GM19035 (cell line): ENCODE results near the gene RAPSN.

ENCODE experiments used
- ATAC-seq: cut with Tn5 transposase; IDR thresholded peaks from one replicate; pipeline ENCODE4 v1.9.1; 2021; ENCODE audit not compliant: unreplicated experiment

RAPSN gene

DNA sequence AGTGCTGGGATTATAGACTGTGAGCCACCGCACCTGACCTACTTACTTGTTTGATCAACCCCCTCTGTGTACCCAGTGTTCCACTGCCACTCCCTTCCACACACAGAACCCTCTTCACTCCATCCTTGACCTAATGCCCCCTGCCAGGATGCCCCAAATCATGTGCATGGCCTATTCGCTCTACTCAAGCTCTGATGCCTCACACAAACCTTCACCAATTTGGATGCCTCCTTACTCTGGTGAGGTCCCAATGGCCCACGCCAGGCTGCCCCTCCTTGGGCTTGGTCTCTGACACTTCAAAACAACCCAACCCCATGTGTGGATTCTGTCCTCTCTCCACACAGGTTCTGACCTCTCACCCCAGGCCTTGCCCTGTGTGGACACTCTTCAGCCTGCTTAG is 13.2 kb downstream of the RAPSN start:
- ATAC-seq = no peak

DNA sequence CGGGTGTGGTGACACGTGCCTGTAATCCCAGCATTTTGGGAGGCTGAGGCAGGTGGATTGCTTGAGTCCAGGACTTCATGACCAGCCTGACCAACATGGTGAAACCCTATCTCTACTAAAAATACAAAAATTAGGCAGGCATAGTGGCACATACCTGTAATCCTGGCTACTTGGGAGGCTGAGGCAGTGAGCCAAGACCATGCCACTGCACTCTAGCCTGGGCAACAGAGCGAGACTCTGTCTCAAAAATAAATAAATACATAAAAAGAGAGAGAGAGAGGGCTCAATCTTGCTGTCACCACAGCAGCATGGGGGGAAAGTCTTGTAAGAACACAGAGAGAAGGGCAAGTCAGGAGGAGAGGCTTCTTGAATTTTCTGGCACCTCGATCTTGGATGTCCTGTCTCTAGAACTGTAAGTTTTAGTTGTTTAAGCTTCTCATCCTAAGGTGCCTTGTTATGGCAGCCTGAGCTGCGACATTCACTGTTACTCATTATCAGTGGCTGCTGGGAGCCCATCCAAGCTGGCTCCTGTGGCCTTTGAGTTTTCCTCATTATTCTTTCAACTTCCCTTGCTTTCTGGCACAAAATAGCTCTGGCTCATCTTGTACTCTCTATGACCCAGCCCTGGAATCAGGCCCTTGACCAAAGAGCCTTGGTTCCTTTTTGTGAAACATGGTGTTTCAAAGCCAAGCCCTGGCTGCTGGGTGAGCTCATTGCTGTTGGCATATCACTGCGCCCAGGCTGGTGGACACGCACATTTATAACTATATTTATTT is 14.7 kb downstream of the RAPSN start:
- no peak for ATAC-seq

DNA sequence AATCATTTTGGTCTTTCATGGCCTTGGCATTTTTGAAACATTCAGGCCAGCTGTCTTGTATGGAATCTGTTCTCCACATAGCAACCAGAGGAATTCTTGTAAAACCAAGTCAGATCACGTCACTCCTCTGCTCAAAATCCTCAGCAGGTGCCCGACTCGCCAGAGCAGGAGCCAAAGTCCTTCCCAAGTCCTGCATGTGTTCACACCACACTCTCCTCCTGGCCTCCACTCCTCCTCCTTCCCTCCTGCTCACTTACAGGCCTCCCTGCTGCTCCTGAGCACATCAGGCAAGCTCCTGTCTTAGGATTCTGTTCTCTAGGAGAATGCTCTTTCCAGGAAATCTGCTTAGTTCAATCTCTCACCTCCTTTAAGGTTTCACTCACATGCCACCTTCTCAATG is 15.8 kb downstream of the RAPSN start:
- ATAC-seq = no peak

DNA sequence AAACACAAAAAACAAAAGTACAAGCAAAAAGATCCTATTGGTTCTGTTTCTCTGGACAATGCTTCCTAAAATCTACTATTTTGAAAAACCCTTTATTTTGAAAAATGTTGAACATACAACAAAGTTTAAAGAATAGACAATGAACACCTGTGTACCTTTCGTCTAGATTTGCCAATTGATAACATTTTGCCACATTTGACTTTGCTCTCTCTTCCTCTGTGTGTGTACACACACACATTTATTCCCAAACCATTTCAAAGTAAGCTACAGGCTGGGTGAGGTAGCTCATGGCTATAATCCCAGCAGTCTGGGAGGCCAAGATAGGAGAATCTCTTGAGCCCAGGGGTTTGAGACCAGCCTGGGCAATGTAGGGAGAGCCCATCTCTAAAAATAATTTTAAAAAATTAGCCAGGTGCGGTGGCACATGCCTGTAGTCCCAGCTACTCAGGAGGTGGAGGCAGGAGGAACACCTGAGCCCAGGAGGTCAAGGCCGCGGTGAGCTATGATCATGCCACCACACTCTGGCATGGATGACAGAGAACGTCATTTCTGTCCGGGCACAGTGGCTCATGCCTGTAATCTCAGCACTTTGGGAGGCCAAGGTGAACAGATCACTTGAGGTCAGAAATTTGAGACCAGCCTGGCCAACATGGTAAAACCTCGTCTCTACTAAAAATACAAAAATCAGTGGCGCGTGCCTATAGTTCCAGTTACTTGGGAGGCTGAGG is 17.4 kb downstream of the RAPSN start:
- ATAC-seq = no peak

DNA sequence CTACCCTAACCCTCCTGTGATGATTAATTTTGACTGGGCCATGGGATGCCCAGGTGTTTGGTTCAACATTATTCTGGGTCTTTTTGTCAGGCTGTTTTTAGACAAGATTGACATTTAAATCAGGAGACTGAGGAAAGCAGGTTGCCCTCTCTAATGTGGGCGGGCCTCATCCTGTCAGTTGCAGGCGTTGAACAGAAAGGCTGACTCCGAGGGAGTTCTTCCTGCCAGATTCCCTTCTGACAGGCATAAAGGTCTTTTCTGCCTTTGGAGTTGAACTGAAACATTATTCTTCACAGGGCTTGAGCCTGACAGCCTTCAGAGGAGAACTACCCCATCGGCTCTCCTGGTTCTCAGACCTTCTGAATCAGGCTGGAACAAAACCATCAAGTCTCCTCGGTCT is 18.4 kb downstream of the RAPSN start:
- no peak for ATAC-seq

DNA sequence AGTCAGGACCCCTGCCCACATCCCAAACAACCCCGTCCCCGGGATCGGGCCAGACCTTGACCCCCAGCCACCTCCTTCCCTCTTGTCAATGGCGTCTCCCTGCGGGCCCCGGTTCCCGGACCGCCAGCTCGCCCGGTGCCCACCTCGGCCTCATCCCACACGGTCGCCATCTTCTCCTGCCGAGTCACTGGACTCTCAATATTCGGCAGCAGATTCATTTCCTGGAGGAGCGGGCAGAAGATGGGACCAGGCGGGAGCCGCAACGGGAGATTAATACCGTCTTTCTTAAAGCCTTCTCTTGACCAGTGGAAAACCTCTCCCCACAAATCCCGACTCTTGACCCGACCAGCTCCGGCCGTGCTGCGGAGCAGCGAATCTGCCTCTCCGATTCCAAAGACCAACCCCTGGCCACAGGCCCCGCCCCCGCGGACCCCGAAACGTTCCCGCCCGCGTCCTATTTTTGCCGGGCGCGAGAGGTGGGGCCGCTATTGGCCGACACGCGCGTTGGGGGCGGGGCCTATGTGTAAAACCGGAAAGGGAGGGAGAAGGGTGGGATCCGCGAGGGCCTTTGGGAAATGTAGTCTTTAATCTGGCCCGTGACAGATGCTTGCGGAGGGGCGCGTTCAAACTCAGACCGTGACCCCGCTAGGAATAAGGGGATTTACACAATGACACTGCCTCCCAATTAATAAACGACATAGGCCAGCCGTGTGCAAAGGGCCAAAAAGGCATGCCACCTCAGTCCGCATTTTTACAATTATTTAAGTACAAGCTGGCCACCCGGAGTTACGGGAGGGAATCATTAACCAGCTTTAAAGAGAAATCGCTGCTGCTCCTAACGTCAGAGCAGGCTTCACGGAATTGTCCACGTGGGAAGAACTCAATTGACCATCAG is 22.6 kb downstream of the RAPSN start, which contains the start of gene PSMC3:
TSS of gene PSMC3 (minus strand) at position 378 of the 895 bp plus-strand sequence. CDS start at position 218, 160 bp downstream.
- ATAC-seq = peak; percentile 89

DNA sequence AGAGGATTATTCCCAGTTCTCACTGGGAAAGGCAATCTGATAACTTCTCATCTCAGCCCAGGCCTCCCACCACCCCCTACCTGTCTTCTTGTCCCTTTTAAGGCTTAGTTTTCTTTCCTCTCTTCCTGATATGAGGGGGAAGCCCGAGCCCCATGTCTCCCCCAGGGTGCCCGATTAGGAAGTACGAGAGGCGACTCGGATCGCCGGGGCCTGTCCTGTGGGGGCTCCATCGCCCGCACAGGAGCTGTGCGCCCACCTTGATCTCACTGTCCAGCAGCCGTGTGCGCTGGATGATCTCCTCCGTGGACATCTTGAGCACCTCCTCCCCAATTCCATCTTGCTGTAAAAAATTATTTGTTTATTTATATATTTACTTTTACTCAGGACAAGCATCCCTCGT is 23.3 kb downstream of the RAPSN start:
- no peak for ATAC-seq

DNA sequence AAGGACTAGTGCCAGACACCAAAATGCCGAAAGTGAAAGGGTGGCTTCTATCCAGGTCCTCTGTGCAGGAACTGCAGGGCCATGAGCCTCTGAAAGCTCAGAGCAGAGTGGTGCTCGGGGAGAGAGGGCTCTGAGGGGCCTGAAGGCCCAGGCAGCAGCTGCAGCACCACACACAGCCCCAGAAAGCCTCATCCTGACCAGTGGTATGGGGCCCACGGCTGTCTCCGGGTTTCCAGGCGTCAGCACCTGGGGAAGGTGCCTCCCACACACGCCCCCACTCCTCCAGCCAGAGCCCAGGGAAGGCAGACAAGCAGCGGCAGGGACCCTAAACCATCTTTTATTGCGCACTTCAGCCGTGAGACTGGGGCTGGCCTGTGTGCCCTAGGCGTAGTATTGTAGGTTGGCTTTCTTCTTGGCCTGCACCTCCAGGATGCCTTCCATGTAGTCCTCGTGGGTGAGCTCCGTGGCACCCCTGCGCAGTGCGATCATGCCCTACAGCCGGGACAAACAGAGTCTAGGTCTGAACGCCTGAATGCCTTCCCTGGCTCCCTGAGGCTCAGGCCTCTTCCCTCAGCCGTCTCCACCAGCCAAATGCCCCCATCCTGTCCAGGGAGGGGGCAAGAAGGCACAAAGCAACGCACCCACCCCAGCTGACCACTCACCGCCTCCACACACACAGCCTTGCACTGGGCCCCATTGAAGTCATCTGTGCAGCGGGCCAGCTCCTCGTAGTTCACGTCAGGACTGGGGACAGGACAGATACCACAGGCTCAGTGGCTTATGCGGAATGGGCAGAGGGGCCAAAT is 30.3 kb downstream of the RAPSN start:
- ATAC-seq = no peak

DNA sequence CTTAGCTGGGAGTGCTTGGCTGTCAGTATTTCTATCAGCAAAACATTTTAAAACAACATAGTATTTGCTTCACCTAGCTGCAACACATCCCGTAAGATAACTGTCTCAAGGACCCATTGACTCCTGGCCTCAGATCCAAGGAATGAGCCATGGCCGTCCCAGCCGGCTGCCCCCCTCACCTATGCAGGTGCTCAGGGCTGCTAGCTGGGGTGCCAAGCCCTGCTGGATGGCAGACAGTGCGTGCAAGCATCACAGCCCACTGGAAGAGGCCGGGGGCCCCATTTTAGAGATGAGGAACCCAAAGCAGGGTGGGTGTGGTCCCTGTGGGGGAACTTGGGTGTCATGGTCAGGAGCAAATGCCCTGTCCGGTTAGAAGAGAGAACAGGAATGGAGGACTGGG is 31.2 kb downstream of the RAPSN start:
- ATAC-seq = no peak

DNA sequence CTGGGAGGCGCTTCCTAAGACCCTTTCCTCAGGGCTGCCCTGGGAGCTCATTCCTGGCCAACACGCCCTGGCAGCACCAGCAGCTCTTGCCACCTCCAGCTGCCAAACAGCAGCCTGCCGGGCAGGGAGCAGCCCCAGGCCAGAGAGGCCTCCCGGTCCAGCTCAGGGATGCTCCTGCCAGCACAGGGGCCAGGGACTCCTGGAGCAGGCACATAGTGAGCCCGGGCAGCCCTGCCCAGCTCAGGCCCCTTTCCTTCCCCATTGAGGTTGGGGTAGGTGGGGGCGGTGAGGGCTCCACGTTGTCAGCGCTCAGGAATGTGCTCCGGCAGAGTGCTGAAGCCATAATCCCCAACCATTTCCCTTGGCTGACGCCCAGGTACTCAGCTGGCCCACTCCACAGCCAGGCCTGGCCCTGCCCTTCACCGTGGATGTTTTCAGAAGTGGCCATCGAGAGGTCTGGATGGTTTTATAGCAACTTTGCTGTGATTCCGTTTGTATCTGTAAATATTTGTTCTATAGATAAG is 32.9 kb downstream of the RAPSN start:
- ATAC-seq = no peak

DNA sequence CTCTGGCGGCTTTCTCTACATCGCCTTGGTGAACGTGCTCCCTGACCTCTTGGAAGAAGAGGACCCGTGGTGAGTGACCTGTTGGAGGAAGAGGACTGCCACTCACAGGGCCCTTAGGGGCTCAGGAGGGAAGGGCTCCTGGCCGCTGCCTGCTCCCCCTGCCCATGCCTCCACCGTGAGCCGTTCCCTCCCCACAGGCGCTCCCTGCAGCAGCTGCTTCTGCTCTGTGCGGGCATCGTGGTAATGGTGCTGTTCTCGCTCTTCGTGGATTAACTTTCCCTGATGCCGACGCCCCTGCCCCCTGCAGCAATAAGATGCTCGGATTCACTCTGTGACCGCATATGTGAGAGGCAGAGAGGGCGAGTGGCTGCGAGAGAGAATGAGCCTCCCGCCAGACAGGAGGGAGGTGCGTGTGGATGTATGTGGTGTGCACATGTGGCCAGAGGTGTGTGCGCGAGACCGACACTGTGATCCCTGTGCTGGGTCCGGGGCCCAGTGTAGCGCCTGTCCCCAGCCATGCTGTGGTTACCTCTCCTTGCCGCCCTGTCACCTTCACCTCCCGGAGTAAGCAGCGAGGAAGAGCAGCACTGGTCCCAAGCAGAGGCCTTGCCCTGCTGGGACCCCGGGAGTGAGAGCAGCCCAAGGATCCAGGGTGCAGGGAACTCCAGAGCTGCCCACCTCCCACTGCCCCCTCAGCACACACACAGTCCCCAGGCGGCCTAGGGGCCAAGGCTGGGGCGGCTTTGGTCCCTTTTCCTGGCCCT is 33.7 kb downstream of the RAPSN start:
- no peak for ATAC-seq

DNA sequence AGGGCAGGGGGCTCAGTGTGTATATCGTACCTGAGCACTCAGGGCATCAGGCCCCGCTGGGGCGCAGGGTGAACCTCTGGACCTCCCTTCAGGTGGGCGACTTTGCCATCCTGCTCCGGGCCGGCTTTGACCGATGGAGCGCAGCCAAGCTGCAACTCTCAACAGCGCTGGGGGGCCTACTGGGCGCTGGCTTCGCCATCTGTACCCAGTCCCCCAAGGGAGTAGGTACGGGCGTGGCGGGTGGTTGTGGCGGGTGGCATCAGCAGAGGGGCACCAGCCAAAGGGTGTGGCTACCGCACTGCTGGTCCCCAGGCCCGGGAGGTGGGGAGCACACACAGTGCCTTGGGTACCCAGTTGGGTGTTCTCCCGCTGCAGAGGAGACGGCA is 34.3 kb downstream of the RAPSN start:
- no peak for ATAC-seq

DNA sequence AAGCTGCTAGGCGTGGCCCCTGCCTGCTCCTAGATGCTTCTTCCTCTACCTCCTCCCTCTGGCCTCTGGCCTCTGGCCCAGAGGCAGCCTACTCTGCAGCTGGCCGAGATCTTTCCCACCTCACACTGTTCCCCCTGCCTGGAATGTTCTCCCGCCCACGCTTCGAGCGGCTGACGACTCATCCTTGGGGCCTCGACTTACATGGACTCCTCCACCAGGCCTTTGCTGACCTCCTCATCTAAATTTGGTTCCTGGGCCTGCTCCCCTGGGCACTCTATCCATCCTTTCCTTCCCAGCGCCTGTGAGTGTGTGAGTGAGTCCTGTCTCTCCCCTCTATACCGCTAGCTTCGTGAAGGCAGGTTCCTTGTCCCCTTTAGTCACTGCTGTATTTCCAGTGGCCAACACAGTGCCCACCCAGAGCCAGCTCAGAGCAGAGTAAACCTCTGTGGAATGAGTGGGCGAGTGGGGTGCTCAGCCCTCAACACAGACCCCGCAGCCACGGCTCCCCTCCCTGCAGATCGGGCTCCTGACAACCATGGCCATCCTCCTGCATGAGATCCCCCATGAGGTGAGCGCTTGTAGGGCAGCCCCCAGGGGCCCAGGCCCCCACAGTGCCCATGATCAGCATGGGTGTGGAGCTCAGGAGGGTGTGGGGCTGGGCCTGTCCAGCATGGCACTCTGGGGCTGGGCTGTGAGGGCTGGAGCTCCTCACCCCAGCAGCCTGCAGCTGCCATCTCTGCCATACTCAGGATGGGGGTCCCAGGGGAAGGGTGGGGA is 34.8 kb downstream of the RAPSN start:
- no peak for ATAC-seq

DNA sequence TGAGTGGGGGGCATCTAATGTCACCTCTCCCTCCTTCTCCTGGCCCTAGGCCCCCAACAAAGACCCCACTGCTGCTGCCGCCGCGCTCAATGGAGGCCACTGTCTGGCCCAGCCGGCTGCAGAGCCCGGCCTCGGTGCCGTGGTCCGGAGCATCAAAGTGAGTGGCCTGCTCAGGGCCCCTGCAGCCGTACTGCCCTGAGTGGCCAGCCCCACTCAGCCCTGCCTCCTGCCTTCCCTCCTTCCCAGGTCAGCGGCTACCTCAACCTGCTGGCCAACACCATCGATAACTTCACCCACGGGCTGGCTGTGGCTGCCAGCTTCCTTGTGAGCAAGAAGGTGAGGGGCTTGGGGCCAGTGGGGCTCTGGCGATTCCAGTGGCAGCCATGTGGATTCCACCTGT is 35.6 kb downstream of the RAPSN start:
- no peak for ATAC-seq

DNA sequence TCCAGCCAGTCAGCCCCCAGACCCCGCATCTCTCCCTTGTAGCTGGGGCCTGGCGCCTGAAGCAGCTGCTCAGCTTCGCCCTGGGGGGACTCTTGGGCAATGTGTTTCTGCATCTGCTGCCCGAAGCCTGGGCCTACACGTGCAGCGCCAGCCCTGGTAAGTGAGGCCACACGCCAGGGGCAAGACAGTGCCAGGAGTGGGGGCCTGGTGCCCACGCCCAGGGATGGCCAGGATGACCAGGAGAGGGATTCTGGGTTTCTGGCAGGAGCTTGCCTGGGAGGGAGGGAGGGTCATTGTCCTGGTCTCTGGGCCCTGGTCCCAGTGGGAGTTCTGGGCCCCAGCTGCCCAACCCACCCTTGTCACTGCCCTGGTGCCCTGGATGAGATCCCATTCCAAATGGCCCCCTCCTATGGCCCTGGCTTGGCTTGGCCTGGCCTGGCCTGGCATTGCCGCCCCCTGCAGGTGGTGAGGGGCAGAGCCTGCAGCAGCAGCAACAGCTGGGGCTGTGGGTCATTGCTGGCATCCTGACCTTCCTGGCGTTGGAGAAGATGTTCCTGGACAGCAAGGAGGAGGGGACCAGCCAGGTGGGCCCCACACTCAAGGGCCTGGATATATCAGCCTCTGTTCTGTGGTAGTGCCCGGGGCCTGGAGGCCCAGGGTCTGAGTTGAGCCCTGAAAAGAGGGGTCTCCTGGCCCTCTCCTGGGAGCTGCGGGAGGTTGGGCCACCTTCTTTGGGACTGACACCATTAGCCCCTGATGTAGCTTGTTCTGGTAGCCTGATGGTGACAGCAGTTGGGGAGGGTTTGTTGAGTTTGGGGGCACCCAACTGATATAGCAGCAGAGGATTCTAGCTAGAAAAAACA is 36.8 kb downstream of the RAPSN start:
- no peak for ATAC-seq

DNA sequence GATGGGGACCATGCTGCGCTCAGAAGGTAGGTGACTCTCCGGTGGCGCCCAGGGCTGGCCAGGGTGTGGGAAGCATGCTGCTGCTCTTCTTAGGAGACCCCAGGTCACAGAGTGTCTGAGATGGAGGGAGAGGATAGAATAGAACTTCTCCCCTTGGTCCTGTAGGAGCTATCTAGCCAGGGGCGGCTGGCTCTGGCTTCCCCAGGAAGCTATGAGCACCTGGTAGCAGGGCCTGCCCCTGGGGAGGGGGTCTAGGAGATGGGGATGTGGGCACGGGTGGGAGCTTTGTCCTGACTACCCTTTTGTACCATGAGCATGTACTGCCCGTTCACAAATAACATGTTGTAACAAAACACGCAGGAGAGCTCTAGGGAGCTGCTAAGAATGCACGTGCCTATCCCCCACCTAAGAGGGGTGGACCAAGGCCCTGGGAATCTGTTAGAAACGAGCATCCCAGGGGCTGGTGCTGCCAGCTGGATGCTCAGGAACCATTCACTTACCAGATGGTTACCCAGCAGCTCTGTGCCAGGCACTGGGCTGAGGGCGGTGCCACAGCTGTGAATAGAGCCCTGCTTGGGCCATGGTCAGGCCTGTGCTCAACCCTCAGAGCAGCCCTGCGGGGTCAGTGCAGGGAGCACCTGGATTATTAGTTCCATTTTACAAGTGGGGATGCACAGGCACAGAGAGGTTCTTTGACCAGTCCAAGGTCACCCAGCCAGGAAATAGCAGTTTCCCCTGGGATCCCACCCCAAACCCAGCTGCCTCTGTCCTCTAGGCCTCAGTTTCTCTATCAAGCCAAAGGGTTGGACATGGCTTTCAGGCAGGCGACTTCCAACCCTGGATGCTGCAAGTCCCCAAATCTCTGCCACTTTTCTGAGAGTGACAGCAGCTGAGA is 38.3 kb downstream of the RAPSN start:
- no peak for ATAC-seq
